NCI-H128 (cell line): ENCODE data around the gene GHR.
"Not testable (repeated sequence)": the region's sequence is repeated elsewhere in the genome, so short reads cannot be mapped to it uniquely, and the experiment has no call there.

ENCODE experiments used
- DNase-seq: peaks from one replicate; lab custom pipeline; 2025; ENCODE audit not compliant: unreplicated experiment; lab: John Stamatoyannopoulos, UW

The GHR gene

DNA sequence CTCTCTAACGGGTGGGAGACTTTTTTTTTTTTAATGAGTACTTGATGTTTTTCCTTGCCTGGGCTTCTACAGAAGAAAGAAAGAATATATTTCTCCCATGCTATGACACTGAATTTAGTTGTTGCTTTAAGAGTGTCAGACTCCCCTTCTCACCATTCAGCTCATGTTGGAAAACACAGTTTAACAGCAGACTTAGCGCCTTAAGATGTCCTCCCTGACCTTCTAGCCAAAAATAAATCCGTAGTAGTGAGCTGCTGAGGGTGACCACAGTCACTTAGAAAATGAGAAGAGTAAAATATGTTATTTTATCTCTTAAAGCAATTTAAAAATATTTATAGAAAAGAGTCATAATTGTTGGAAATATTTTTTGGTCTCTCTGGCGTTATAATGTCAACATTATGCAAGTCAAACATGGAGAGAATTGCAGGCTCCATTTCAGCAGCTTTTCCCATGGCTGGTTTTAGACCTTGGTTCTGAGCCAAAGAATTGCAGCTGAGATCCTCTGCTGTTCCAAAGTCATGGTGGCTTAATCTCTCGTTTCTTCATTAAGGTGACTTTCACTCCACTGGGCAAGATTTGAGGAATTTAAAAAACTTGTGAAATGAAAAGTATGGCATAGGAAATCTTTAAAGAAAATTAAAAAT is 143.5 kb downstream of the GHR start:
- DNase-seq, result no peak

DNA sequence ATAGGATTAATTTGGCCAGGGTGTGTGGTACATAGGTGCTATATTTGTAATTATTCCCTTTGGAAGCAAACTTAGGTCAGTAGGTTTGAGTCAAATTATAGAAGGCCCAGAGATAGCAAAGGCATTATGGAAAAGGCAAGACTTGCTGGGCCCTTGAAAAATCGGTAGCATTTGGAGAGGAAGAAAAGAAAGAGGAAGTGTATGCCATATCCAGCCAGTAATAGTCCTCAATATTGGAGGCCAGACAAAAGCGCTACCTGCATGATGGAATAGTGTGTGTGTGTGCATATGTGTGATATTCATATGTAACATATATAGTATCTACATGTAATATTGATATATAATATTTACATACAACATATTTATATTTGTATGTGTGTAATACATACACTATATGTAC is 146.1 kb downstream of the GHR start:
- DNase-seq, result no peak

DNA sequence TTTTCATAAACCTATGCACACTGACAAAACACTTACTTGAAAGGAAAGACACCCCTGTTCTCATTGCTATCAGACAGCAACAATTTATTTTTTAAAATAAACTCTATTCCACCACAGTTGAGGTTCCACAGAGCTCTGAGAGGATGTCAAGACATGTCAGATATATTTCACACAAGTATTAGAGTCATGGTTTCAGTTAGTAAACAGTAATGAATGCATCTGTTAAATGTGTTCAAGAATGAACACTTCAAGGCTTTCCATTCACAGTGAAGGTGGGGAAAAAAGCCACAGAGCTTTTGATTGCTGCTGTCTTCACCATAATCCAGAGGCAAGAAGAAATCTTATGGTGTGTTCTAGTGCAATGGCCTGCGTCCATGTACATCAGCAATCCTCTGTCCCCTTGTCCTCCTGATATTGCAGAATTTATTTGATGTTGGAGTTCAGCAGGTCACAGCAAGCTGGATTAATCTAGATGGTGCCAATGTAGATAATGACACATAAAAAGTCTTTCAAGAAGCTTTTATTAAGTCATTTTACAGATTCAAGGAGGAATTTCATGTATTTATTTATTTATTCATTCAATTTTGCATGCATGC is 146.8 kb downstream of the GHR start:
- no peak for DNase-seq

DNA sequence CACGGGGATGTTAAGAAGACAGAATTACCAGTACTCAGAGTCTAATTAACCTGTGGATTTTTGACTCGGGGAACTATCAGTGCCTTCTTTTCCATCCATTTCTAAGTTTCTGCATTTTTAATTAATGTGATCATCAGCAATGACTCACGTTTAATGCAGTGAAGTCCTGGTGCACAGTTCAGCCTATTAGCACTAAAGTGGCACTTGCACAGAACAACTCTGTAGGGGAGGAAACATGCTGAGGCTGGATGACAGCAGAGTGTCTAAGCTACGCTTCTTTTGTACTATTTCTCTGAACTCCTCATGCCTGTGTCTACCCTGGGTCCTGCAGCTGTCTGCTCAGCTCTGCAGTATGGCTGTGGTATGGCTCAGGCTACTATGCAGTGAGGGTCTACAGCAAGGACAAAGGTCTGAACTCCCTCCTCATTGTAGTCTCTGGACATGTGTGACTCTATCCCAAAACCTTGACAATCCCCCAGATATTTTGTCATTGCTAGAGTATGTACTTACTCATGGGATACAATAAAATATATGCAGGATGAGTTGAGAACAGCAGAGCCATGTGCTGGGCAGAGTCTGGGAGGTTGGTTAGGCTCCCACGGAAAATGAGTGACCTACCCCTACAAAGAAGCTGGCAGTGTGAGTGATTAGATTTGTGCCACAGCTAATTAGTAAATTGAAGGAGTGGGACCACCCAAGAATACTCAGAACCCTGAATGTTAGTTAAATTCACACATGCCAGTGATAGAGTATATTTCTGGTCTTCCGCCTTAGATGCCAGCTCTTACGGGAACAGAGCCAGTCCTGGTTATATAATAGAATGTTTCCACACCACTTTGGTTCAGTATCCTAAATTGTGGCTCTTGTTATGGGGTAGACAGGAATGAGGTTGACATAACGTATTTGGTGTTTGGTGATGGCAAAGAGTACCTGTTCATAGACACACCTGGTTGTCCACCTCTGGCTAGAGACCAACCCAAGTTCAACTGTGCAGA is 148.0 kb downstream of the GHR start:
- DNase-seq, result no peak

DNA sequence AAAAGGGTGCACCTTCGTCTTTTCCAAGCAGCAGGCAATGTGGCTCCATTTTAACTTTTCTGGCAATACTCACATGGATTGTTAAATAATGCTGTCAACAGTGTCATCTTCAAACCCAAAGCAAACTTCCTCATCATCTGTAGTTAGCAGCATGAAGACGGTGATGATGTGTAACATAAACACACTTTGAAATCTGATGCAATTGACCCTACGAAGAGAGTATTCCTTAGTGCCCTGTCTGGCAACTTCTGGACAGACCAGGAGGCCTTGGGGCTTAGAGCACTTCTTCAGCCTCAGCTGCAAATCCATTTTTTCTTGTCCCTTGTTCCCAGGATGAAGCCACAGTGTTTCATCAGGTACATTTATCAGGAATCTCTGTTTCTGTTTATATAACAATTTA is 149.1 kb downstream of the GHR start:
- no peak for DNase-seq

DNA sequence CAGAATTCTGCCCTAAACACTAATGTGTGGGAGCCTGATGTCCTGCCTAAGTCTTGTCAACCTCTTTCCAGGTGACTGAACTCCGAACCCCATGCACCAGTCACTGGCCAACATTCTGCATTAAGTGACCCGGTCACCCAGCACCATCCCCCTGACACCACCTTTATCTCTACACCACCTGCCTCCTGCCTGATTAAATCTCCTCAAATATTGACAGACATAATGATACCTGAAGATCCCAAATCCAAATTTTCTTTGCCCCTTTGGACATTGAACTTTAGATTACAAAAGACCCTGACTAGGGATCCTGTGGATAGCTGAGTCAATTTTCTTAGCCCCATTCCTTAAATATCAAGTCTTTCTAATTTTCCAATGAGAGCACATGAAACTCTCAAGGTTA is 150.1 kb downstream of the GHR start:
- DNase-seq, result no peak

DNA sequence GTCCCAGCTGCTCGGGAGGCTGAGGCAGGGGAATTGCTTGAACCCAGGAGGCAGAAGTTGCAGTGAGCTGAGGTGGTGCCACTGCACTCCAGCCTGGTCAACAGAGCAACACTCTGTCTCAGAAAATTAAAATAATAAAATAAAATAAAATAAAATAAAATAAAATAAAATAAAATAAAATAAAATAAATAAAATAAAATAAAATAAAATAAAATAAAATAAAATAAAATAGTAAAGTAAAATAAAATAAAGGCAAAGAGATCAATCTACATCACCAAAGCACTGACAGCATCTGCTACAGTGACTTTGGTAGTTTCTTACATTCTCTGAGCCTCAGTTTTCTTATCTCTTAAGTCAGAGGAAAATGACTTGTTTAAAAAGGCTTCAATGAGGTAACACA is 152.7 kb downstream of the GHR start:
- DNase-seq, result not testable (repeated sequence)

DNA sequence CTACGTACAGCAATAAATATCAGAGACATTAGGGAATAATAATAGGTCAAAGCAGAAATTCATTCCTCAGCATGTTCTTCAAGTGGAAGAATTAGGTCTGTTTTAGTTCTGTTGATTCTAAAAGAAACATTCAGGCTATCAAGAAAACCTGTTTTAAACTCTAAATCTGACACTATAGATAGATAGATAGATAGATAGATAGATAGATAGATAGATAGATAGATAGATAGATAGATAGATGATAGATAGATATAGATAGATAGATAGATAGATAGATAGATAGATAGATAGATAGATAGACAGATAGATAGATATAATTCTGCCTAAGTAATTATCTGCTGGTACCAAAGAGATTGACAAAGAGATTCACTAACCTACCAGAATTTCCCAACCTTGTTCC is 155.7 kb downstream of the GHR start:
- DNase-seq, result not testable (repeated sequence)

DNA sequence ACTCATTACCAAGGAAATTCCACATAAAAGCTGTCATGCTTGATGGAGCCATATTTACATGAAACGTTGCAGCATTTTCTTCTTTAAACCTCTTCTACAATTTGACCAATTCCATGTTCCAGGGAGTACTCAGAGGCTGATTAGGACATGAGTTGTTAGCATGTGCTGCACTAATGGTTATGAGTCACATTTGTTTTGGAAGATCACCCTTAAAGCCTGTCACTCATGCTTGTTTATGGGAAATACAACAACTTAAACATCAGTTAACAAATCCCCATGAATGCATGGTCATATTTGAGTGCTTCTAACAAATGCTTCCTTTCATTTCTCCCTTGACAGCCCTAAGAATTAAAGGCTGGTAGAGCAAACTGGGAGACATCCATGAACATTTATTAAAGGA is 156.1 kb downstream of the GHR start:
- DNase-seq, result no peak

DNA sequence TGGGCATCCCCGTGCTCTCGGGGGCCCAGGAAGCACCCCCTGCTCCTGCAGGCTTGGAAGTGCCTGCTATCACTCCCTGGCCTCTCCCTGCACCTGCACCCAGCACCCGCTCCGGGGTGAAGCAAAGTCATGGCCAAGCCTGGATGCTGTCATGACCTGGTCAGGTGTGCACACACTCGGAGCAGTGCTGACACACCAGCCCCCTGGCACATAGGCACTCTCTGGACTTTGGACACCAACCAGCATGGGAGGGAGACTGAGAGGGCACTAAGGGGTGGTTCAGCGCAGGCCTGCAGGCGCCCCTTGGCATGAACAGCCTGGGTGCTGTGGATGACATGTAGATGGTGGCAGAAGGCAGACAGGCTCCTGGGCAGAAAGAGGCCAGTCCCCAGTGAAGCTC is 158.6 kb downstream of the GHR start:
- DNase-seq, result no peak

DNA sequence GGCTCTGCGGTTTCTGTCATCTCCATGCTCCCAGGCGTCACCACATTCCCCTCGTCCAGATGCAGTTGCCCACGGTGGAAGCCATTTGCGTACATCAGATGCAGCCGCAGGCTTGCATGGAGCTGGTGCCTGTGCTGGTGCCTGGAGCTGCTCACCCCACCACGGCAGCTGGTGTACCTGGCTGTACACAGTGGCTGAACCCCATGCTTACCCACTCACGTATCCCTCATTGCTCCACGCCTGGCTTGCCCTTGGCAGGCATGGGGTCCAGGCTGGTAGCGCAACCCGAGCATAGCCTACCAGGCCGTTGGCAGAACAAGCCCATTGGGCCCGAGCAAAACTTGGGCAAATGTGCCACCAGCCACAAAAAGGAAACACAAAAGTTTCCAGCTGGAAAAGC is 159.5 kb downstream of the GHR start:
- no peak for DNase-seq

DNA sequence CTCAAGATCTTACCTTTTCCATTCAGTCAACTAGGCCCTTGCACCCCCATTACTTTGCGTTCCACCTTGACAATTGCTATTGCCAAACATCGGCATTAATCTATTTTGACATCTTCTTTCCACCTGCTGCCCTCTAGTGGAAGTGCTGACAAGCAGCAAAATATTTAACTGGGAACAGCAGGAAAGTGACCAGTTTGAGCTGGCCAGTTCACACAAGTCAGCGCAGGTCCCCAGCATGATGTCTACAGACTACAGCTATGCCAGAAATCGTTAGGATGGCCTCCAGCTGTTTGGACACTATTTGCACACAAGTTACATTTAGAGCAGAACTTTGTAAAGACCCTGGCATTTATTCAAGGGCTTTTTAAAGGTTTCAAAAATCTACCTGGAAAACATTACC is 160.1 kb downstream of the GHR start:
- DNase-seq, result no peak

DNA sequence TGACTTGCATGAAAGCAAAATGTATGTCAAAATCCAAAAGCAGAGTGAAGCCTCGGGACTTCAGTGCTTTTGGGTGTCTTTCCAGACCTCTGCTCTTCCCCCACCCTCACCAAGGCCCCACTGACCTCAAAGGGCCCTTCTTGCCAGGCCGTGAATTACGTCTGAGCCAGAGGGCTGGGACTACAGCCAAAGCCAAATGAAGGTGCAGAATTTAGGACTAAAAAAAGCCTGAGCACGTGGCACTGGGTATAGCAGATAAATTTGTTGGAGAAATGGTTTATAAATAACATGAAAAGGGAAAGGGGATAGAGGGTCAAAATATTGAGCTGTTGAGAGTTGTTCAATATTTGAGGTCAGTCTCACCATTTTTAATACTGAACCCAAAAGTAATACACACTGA is 163.4 kb downstream of the GHR start:
- DNase-seq, result no peak

DNA sequence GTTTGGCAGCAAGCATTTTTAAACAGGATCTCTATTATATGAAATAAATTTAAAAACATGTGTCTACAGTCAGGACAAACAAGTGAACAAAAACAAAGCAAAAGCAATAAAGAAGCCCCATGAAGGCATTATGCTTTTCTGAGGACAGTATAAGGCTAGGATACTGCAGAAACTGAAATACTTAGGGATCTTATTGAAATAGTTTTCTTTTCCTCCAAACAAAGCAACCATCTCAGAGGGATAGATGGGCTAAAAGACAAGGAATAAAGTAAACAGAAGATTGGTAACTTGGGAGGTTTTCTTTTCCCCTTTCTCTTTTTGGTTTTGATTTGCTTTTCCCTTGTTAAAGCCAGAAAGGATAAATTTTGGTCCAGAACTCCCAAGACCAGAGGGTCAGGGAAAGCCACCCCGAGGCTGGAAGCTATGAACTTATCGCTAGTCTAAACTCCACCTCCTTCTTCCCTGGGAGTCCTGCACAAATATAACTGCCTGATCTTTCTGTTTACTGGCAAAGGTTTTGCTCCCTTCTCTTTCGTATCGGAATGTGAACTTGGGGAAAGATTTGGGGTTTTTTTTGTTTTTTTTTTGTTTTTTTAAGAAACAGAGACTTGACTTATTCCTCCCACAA is 164.0 kb downstream of the GHR start:
- no peak for DNase-seq

DNA sequence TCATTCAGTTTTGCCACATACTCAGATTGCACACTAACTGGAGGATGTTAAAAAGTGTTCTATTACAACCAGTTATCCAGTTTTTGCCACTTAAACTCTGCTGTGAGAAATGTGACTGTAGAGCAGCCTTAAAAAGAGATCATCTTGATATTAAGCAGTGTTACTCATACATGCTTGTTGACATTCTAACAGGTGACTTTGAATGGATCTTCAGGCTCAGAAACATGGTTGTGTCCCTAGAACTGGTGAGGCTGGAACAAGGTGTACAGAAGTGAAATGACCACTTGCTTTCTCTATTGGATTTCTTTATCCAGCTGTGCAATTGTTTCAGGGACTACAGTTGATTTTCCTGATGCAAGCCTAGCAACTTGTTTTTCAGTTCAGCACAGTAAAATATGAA is 167.3 kb downstream of the GHR start:
- DNase-seq, result no peak

DNA sequence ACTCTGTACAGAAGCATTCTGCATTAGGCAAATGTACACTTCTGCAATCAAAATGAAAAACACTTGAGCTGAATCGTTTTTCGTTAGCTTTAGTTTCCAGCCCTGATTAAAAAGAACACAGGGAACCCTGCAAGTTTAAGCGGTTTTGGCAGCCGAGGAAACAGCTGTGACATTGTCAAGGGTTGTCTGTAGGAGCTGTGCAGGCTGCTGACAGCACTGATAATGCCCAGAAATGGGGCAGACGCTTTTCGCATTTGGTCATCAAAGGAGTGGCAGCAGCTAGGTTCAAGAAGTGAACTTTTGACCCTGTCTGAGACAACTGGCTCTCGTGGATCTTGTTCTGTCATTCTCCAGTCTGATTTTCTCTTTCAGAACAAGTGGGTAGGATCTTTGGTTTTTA is 167.8 kb downstream of the GHR start:
- no peak for DNase-seq

DNA sequence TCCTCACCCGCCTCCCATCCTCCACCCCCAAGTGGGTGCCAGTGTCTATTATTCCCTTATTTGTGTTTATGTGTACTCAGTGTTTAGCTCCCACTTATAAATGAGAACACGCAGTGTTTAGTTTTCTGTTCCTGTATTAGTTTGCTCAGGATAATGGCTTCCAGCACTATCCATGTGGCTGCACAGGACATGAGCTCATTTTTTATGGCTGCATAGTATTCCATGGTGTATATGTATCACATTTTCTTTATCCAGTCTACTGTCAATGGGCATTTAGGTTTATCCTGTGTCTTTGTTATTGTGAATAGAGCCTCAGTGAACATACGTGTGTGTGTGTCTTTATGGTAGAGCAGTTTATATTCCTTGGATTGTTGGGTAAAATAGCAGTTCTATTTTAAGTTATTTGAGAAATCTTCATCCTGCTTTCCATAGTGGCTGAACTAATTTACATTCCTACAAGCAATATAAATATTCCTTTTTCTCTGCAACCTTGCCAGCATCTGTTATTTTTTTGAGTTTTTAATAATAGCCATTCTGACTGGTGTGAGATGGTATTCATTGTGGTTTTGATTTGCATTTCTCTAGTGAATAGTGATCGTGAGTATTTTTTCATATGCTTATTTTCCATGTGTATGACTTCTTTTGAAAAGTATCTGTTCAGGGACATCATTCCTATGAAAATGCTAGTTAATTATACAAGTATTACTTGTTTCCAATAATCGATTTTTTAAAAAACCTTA is 169.3 kb downstream of the GHR start:
- DNase-seq, result no peak

DNA sequence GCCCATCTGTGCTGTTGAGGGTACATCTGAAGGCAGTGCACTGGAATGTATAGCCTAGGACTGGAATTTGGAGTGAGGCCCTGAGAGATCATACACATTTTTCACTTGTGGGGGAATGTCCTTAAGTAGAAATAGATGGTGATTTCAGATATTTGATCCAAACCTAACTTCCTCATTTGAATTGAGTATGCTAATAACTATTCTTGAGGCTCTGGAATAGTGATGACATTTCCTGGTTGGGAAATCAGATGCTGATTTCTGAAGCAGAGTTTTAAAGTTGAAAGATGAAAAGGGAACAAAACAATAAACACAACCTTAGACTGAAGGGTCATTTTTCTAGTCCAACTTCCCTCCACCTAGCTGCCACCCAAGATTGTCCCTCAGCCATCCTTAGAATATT is 170.4 kb downstream of the GHR start:
- DNase-seq, result no peak

DNA sequence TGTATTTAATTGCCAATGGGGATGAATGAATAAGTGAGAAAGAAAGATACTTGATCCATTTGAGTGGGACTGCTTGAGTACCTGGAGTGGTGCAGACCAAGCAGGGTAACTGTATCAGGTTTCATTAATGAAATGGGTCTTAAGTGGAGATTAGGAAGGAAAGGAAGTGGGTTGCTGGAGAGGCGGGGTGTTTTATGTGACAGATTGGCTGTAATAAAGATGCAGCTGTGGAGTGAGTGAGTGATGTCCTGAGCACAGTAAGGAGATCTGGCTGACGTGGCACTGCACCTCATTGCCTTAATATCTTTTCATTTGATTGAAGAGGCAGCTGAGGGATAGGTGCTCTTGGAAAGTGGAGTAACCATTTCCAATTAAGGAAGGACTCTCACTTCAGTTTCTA is 172.4 kb downstream of the GHR start:
- DNase-seq, result no peak

DNA sequence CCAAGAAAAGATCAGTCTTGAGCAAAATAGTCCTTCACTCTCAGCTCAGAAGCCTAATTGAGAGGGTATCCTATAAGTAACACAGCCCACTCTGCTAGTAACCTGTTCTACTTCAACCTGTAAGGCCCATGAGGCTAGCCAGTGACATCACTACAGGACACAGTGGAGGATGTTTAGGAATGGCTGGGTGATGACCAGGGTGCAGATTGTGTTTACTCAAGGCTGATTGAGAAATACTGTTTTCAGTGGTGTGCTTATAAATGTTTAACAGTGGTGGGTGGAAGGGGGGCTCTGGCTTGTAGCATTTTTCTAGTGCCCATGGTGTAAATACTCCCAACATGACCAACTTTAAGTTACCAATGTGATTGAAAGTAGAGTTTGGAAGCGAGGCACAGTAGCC is 173.6 kb downstream of the GHR start:
- no peak for DNase-seq

DNA sequence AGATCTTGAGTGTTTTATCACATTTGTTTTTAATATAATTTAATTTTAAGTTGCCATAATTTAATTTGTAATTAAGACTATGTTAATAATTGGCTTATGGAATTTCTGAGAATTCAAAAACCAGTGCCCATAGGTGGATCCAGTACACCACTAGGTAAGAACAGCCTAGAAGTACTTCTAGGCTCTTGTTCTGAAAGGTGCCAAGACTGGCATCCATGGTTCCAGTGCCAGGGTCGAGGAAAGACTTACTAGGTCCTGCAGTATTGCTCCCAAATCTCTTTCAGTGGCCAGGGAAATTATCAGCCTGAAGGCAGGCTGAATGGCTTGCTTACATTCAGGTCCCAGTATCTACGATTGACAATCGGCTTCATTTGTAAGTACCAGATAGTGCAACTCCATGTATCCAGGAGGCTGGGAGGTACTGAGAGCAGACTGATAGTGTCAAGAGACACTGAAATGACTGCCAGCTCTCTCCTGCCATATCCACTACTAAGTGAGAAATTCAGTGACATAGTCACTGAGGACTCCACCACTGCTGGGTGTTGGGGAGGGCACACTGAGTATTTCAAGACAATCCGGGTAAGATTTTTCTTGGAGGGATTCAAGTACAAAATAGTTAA is 174.2 kb downstream of the GHR start:
- DNase-seq, result no peak
